Mucosa of stomach (tissue), 1 donor: ENCODE results near the gene CD3D.

Experiments used
- H3K27me3 ChIP-seq: one replicate; pipeline ENCODE4 v1.7.0; 2013; ENCODE audit warnings: mild to moderate bottlenecking, low read length; ENCODE audit not compliant: control insufficient read depth, insufficient read depth
- H3K36me3 ChIP-seq: one replicate; pipeline ENCODE4 v1.7.0; 2013; ENCODE audit warnings: low read length; ENCODE audit not compliant: control insufficient read depth, insufficient read depth
- H3K4me1 ChIP-seq: one replicate; pipeline ENCODE4 v1.7.0; 2013; ENCODE audit warnings: mild to moderate bottlenecking, low read length; ENCODE audit not compliant: control insufficient read depth, insufficient read depth
- H3K4me3 ChIP-seq: one replicate; pipeline ENCODE4 v1.7.0; 2013; ENCODE audit warnings: low read length
- H3K9ac ChIP-seq: one replicate; pipeline ENCODE4 v1.7.0; 2013; ENCODE audit warnings: mild to moderate bottlenecking, low read length, moderate library complexity
- H3K9me3 ChIP-seq: one replicate; pipeline ENCODE4 v1.7.0; 2013; ENCODE audit warnings: mild to moderate bottlenecking, low read length, moderate library complexity; ENCODE audit not compliant: control insufficient read depth
- donor health status: Pancreatic carcinoma.

The CD3D gene

DNA sequence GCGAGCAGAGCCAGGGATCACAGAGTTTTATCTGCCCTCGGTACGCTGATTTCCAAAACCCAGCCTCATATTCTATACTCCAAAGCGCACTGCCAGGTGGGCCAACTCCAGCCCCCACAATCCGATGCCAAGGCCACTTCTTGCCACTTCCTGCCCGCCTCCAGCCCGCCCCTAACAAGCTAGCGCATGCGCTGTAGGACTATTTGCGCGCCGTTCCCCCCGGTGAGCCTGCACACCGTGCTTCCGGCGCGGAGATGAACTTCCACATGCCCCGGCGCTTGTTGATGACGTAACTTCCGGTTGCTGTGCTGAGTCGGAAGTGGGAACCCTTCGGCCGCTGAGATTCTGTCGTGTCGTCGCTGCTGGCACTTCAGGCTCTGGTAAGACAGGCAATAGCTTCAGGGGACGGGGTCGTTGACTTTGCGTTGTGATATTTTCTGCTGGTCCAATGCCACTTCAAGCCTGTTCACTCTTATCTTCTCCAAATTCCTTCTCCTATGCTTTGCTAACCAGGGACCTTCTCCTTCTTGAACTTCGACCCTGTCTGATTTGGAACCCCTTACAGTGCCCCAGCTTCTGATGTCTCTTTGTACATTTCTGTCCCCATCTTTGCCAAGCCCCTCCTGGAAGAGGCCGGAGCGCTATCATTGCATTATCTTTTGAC lies 16.9 kb upstream of the CD3D start, which contains the start of gene UBE4A:
Gene UBE4A (plus strand): TSS at position 306 of the 664 bp plus-strand sequence. CDS start 5,481 bp downstream, outside the sequence.
- Histone ChIP-seq H3K9me3 (no peaks in the 10 kb centered on the region), H3K36me3 (no peaks in the 10 kb centered on the region), H3K27me3 (no peaks in the 10 kb centered on the region), H3K9ac (peak within 1 kb of the TSS; percentile 82), H3K4me3 (peak within 1 kb of the TSS; percentile 68), H3K4me1 (no peaks in the 10 kb centered on the region)

- no peak overlapping the region for H3K9ac ChIP-seq
- H3K27me3 ChIP-seq: no peaks in the 10 kb centered on the region
These were observed 15.6 kb upstream of the CD3D start for GRCh38 chr11:118358071-118358470.

DNA sequence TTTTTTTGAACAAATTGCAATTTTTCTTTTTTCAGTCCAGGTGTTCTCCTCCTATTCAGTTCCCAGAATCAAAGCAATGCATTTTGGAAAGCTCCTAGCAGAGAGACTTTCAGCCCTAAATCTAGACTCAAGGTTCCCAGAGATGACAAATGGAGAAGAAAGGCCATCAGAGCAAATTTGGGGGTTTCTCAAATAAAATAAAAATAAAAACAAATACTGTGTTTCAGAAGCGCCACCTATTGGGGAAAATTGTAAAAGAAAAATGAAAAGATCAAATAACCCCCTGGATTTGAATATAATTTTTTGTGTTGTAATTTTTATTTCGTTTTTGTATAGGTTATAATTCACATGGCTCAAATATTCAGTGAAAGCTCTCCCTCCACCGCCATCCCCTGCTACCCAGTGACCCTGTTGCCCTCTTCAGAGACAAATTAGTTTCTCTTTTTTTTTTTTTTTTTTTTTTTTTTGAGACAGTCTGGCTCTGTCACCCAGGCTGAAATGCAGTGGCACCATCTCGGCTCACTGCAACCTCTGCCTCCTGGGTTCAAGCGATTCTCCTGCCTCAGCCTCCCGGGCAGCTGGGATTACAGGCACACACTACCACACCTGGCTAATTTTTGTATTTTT lies 10.7 kb upstream of the CD3D start:
- no peaks in the 10 kb centered on the region for H3K9me3 ChIP-seq
- no peak overlapping the region for H3K4me3 ChIP-seq
- H3K4me1 ChIP-seq: no peaks in the 10 kb centered on the region
- no peak overlapping the region for H3K9ac ChIP-seq
- H3K27me3 ChIP-seq: no peaks in the 10 kb centered on the region
- H3K36me3 ChIP-seq: no peaks in the 10 kb centered on the region

More at GRCh38 chr11:118358071-118358470, 15.6 kb upstream of the CD3D start:
- H3K4me3 ChIP-seq: no peak overlapping the region
- H3K9me3 ChIP-seq: no peaks in the 10 kb centered on the region
- no peaks in the 10 kb centered on the region for H3K4me1 ChIP-seq
- H3K36me3 ChIP-seq: no peaks in the 10 kb centered on the region

DNA sequence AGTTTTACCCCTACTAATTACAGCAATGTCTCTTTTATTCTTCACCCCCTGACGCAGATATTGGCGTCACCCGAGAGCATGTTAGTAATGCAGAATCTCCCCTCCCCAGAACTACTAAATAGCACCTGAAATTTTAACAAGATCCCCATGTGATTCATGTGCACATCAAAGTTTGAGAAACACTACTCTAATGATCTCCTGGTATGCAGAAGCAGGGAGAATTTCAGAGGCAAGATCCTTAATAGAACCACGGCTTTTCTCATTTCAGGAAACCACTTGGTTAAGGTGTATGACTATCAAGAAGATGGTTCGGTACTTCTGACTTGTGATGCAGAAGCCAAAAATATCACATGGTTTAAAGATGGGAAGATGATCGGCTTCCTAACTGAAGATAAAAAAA lies 7.0 kb upstream of the CD3D start:
- Histone ChIP-seq H3K4me3 (no peak overlapping the region), H3K27me3 (no peaks in the 10 kb centered on the region), H3K9me3 (no peaks in the 10 kb centered on the region), H3K36me3 (no peaks in the 10 kb centered on the region), H3K4me1 (peaks cover 3% of the 10 kb centered on the region), H3K9ac (no peak overlapping the region)

- Histone ChIP-seq H3K27me3 (no peaks in the 10 kb centered on the region), H3K36me3 (no peaks in the 10 kb centered on the region), H3K9me3 (no peaks in the 10 kb centered on the region), H3K9ac (no peak within 1 kb of the TSS), H3K4me1 (peaks cover 4% of the 10 kb centered on the region), H3K4me3 (no peak within 1 kb of the TSS)
These were observed 1.5 kb upstream of the CD3D start, which contains the start of gene CD3G for GRCh38 chr11:118343981-118344515. Gene CD3G, plus strand, starts transcription at chr11:118344344. Its CDS starts 80 bp downstream, at chr11:118344424.

GRCh38 chr11:118343248-118343647 lies 743 bp upstream of the CD3D start:
- Histone ChIP-seq H3K9me3 (no peaks in the 10 kb centered on the region), H3K27me3 (no peaks in the 10 kb centered on the region), H3K9ac (no peak overlapping the region), H3K36me3 (no peaks in the 10 kb centered on the region), H3K4me1 (peaks cover 12% of the 10 kb centered on the region), H3K4me3 (no peak overlapping the region)

DNA sequence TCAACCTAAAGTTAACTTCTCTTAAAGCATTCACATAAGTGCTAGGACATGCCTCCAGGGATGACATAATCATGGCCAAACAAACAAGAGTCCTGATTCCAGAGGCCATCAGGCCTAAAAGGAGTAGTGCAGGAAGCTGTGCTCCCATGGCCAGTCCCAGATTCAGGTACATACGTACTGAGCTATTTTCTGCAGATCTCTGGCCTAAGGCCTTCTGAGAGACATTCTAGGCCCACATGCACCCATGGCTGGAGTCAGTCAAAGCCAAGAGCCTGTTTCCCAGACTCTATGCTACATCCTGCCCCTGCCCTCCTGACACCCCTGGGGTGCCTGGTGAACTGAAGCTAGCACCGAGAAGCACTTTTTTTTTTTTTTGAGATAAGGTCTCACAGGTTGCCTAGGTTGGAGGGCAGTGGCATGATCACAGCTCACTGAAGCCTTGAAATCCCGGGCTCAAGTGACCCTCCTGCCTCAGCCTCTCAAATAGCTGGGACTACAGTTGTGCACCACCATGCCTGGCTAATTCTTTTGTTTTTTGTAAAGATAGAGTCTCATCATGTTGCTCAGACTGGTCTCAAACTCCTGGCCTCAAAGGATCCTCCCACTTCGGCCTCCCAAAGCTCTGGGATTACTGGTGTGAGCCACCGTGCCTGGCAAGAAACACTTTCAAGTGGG lies 553 bp downstream of the CD3D start:
- no peak overlapping the region for H3K9ac ChIP-seq
- H3K4me1 ChIP-seq: peaks cover 13% of the 10 kb centered on the region
- H3K36me3 ChIP-seq: no peaks in the 10 kb centered on the region
- H3K4me3 ChIP-seq: no peak overlapping the region
- no peaks in the 10 kb centered on the region for H3K27me3 ChIP-seq
- no peaks in the 10 kb centered on the region for H3K9me3 ChIP-seq

GRCh38 chr11:118341261-118341660 lies 1.2 kb downstream of the CD3D start:
- Histone ChIP-seq H3K4me1 (peaks cover 13% of the 10 kb centered on the region), H3K9ac (no peak overlapping the region), H3K4me3 (no peak overlapping the region), H3K36me3 (no peaks in the 10 kb centered on the region), H3K27me3 (no peaks in the 10 kb centered on the region), H3K9me3 (no peaks in the 10 kb centered on the region)

DNA sequence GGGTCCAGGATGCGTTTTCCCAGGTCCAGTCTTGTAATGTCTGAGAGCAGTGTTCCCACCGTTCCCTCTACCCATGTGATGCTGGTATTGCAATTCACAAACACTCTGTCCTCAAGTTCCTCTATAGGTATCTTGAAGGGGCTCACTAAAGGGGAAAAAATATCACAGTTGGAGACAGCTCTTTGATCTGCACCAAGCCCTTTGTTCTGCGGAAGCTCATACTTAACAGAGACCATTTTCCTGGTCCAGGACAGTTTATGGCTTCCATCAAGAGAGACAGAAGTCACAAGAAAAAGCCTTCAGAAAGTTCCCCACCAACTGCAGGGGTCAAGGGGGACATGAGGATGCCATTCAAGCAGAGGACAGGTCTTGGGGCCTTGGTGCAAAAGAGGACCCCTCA lies 2.1 kb downstream of the CD3D start:
- Histone ChIP-seq H3K27me3 (no peaks in the 10 kb centered on the region), H3K36me3 (no peaks in the 10 kb centered on the region), H3K4me1 (peaks cover 13% of the 10 kb centered on the region), H3K9ac (no peak overlapping the region), H3K9me3 (no peaks in the 10 kb centered on the region), H3K4me3 (no peak overlapping the region)

GRCh38 chr11:118339281-118339961 lies 3.1 kb downstream of the CD3D start:
- Histone ChIP-seq H3K4me3 (no peak overlapping the region), H3K4me1 (peaks cover 10% of the 10 kb centered on the region), H3K9ac (no peak overlapping the region), H3K27me3 (no peaks in the 10 kb centered on the region), H3K36me3 (no peaks in the 10 kb centered on the region), H3K9me3 (no peaks in the 10 kb centered on the region)

DNA sequence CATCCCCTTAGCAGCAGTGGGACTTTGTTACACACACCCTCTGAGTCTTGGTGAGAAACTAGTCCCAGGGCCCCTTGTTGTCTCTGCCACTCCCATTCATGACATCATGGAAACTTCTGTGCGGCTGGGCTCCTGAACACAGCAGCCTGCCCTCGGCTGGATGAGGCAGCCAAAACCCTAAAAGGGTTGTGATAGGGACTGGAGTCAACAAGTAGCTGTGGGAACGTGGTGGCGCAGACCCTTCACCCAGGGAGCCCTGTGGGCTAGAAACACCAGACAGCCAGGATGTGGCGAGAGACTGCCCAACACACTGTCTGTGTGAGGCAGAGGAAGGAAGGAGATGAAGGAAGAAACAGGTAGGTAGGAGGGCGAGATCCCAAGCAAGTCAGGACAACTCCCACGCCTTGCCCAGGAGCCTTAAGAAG lies 3.9 kb downstream of the CD3D start:
- Histone ChIP-seq H3K4me3 (no peak overlapping the region), H3K4me1 (peaks cover 10% of the 10 kb centered on the region)

More for the DNA sequence above, 3.9 kb downstream of the CD3D start:
- no peaks in the 10 kb centered on the region for H3K27me3 ChIP-seq
- no peaks in the 10 kb centered on the region for H3K36me3 ChIP-seq
- H3K9ac ChIP-seq: peak overlapping the region; percentile 13
- H3K9me3 ChIP-seq: no peaks in the 10 kb centered on the region
